Measurements from ENCODE around the gene SLC25A21. TPM values are rescaled to one million over a fixed set of nuclear protein-coding genes. Genes with fewer than 3 reads are reported as not detected.

Gene SLC25A21
- polyA plus RNA-seq, 1 experiment: 0.50 TPM

GRCh38 chr14:36827861-36828260, 344.5 kb downstream of the SLC25A21 start:
- DNase-seq (ENCODE audit: low read depth): no peak
- POLR2A ChIA-PET: no interaction called here
- no peak for TF ChIP-seq CTCF (IDR thresholded peaks at IDR 0.05; ENCODE audit: insufficient read depth, low read depth, low read length)
- H3K4me3 ChIP-seq (ENCODE audit: low read depth, low read length): no peak overlapping the region
- H3K36me3 ChIP-seq (ENCODE audit: control insufficient read depth, insufficient read depth, low read length): no peaks in the 10 kb centered on the region
- H3K27me3 ChIP-seq (ENCODE audit: control insufficient read depth, insufficient read depth, low read length): no peaks in the 10 kb centered on the region
- CTCF ChIA-PET: no interaction called here

GRCh38 chr14:36826614-36827013, 345.8 kb downstream of the SLC25A21 start:
- Histone ChIP-seq H3K4me3 (ENCODE audit: low read depth, low read length) (no peak overlapping the region), H3K27me3 (ENCODE audit: control insufficient read depth, insufficient read depth, low read length) (no peaks in the 10 kb centered on the region), H3K36me3 (ENCODE audit: control insufficient read depth, insufficient read depth, low read length) (no peaks in the 10 kb centered on the region)
- TF ChIP-seq CTCF (IDR thresholded peaks at IDR 0.05; ENCODE audit: insufficient read depth, low read depth, low read length): no peak
- DNase-seq (ENCODE audit: low read depth): no peak
- CTCF ChIA-PET: no interaction called here
- POLR2A ChIA-PET: no interaction called here

- no peaks in the 10 kb centered on the region for H3K27me3 ChIP-seq (ENCODE audit: control insufficient read depth, insufficient read depth, low read length)
- CTCF ChIA-PET: no interaction called here
- no peak for DNase-seq (ENCODE audit: low read depth)
- no peak for TF ChIP-seq CTCF (IDR thresholded peaks at IDR 0.05; ENCODE audit: insufficient read depth, low read depth, low read length)
- no peaks in the 10 kb centered on the region for H3K36me3 ChIP-seq (ENCODE audit: control insufficient read depth, insufficient read depth, low read length)
- POLR2A ChIA-PET: no interaction called here
- H3K4me3 ChIP-seq (ENCODE audit: low read depth, low read length): no peak overlapping the region
Measured at GRCh38 chr14:36824854-36825253, 347.6 kb downstream of the SLC25A21 start.

GRCh38 chr14:36823651-36824050, 348.8 kb downstream of the SLC25A21 start:
- Histone ChIP-seq H3K27me3 (ENCODE audit: control insufficient read depth, insufficient read depth, low read length) (no peaks in the 10 kb centered on the region), H3K4me3 (ENCODE audit: low read depth, low read length) (no peak overlapping the region), H3K36me3 (ENCODE audit: control insufficient read depth, insufficient read depth, low read length) (no peaks in the 10 kb centered on the region)
- ChIA-PET POLR2A (no interaction called here), CTCF (no interaction called here)
- DNase-seq (ENCODE audit: low read depth): no peak
- TF ChIP-seq CTCF (IDR thresholded peaks at IDR 0.05; ENCODE audit: insufficient read depth, low read depth, low read length): no peak

GRCh38 chr14:36822685-36823084, 349.7 kb downstream of the SLC25A21 start:
- Histone ChIP-seq H3K36me3 (ENCODE audit: control insufficient read depth, insufficient read depth, low read length) (no peaks in the 10 kb centered on the region), H3K27me3 (ENCODE audit: control insufficient read depth, insufficient read depth, low read length) (no peaks in the 10 kb centered on the region), H3K4me3 (ENCODE audit: low read depth, low read length) (no peak overlapping the region)
- no peak for TF ChIP-seq CTCF (IDR thresholded peaks at IDR 0.05; ENCODE audit: insufficient read depth, low read depth, low read length)
- DNase-seq (ENCODE audit: low read depth): no peak
- POLR2A ChIA-PET: no interaction called here
- CTCF ChIA-PET: no interaction called here
